Small intestine (tissue), 7 donors: ENCODE measurements around the gene BMPR1B. TPM values are rescaled to one million over a fixed set of nuclear protein-coding genes. Genes with fewer than 3 reads are reported as not detected.

Experiments
- DNase-seq, 2 donors: peaks; one replicate each; pipeline versions ENCODE4 v3.0.0 to v3.0.0-alpha.2; 2013
- FAIRE-seq: peaks from 2 replicates; lab custom pipeline; 2012; peaks lifted over from hg19 to GRCh38; lab: Jason Lieb, UNC
- H3K27ac ChIP-seq, 3 donors: one replicate each; pipeline ENCODE4 v1.5.1; 2013; ENCODE audit warnings: low read length in 2 of 3, mild to moderate bottlenecking in 2 of 3, control low read depth in 1 of 3, inconsistent platforms in 1 of 3, low read depth in 1 of 3, moderate library complexity in 1 of 3
- H3K27me3 ChIP-seq, 3 donors: one replicate each; pipeline ENCODE4 v1.6.1; 2013; ENCODE audit warnings: low read length in 3 of 3, inconsistent platforms in 1 of 3; ENCODE audit not compliant: control insufficient read depth in 3 of 3, insufficient read depth in 3 of 3
- H3K36me3 ChIP-seq, 3 donors: one replicate each; pipeline ENCODE4 v1.6.1; 2013; ENCODE audit warnings: low read length in 3 of 3, inconsistent platforms in 1 of 3, low read depth in 1 of 3, mild to moderate bottlenecking in 1 of 3, moderate library complexity in 1 of 3; ENCODE audit not compliant: control insufficient read depth in 3 of 3, insufficient read depth in 2 of 3
- H3K4me1 ChIP-seq, 3 donors: one replicate each; pipeline ENCODE4 v1.6.1; 2013; ENCODE audit warnings: low read length in 2 of 3, inconsistent platforms in 1 of 3, low read depth in 1 of 3, mild to moderate bottlenecking in 1 of 3, moderate library complexity in 1 of 3; ENCODE audit not compliant: control insufficient read depth in 3 of 3, insufficient read depth in 2 of 3
- H3K4me3 ChIP-seq, 3 donors: one replicate each; pipeline ENCODE4 v1.5.1; 2013; ENCODE audit warnings: low read length in 3 of 3, control low read depth in 1 of 3, inconsistent platforms in 1 of 3, low read depth in 1 of 3, mild to moderate bottlenecking in 1 of 3, moderate library complexity in 1 of 3
- H3K9me3 ChIP-seq, 2 donors: one replicate each; pipeline ENCODE4 v1.6.1; 2013; ENCODE audit warnings: low read depth in 1 of 2, low read length in 1 of 2; ENCODE audit not compliant: control insufficient read depth in 2 of 2, insufficient read depth in 1 of 2
- WGBS, 3 donors: extraction: QIAGEN DNeasy Blood & Tissue Kit; methylation state at CpG; one replicate each; pipeline ENCODE4 v1.1.7; 2013; 5-methylcytosine and 5-hydroxymethylcytosine counted together
- polyA plus RNA-seq, 4 donors: library from polyadenylated mRNA; stranded (reverse) in 3 of 4; unstranded in 1 of 4; fragments of 200-250 nt in 3 of 4; fragments of 120-200 nt in 1 of 4; gene quantifications; one replicate each; pipeline versions ENCODE4 v1.2.1 to v1.2.3, GENCODE V29; 2013
- donor health status: healthy with polysubstance abuse.
- donor health status: control.
- donor health status: control.
- donor health status: Bipolar disorder and iron deficiency.
- donor health status: healthy.

The BMPR1B gene
- polyA plus RNA-seq, 4 donors: 0.07 to 0.10 TPM; not detected in 2

GRCh38 chr4:95020521-95020920, 262.8 kb downstream of the BMPR1B start:
- WGBS, 3 donors: 88 to 95% (median 93%) methylated on average over 8 of the region's 8 CpGs
- DNase-seq (no peak), FAIRE-seq (no peak)
- H3K27ac ChIP-seq: no peak overlapping the region
- no peak overlapping the region for H3K4me3 ChIP-seq
- H3K36me3 ChIP-seq: no peaks in the 10 kb centered on the region
- no peaks in the 10 kb centered on the region for H3K27me3 ChIP-seq
- no peaks in the 10 kb centered on the region for H3K9me3 ChIP-seq
- peaks cover 0 to 3% (median 0%) of the 10 kb centered on the region in 3 donors for H3K4me1 ChIP-seq

- Histone ChIP-seq H3K27ac (no peak overlapping the region), H3K36me3 (no peaks in the 10 kb centered on the region), H3K27me3 (no peaks in the 10 kb centered on the region), H3K4me3 (no peak overlapping the region), H3K4me1 (peaks cover 0 to 3% (median 0%) of the 10 kb centered on the region in 3 donors), H3K9me3 (no peaks in the 10 kb centered on the region)
- FAIRE-seq: no peak
- no peak for DNase-seq
- 89 to 97% (median 93%) methylated on average over 1 of the region's 1 CpG for WGBS, 3 donors
Measured at GRCh38 chr4:95021099-95021498, 263.3 kb downstream of the BMPR1B start.

- no peaks in the 10 kb centered on the region for H3K36me3 ChIP-seq
- DNase-seq (no peak), FAIRE-seq (no peak)
- WGBS, 3 donors: 69 to 79% (median 72%) methylated on average over 5 of the region's 5 CpGs
- no peaks in the 10 kb centered on the region for H3K9me3 ChIP-seq
- no peaks in the 10 kb centered on the region for H3K27me3 ChIP-seq
- no peak overlapping the region for H3K4me3 ChIP-seq
- peaks cover 0 to 3% (median 0%) of the 10 kb centered on the region in 3 donors for H3K4me1 ChIP-seq
- no peak overlapping the region for H3K27ac ChIP-seq
Measured at GRCh38 chr4:95023110-95023509, 265.4 kb downstream of the BMPR1B start.

GRCh38 chr4:95027905-95028618, 270.3 kb downstream of the BMPR1B start:
- Histone ChIP-seq H3K27me3 (peaks cover 0 to 2% (median 0%) of the 10 kb centered on the region in 3 donors), H3K4me1 (no peaks in the 10 kb centered on the region), H3K36me3 (no peaks in the 10 kb centered on the region), H3K27ac (no peak overlapping the region), H3K9me3 (peaks cover 0 to 1% of the 10 kb centered on the region in 2 donors), H3K4me3 (no peak overlapping the region)
- DNase-seq (no peak), FAIRE-seq (no peak)

GRCh38 chr4:95038791-95039190, 281.0 kb downstream of the BMPR1B start:
- H3K4me3 ChIP-seq: no peak overlapping the region
- DNase-seq: no peak
- no peaks in the 10 kb centered on the region for H3K36me3 ChIP-seq
- no peaks in the 10 kb centered on the region for H3K27me3 ChIP-seq
- no peak for FAIRE-seq
- H3K27ac ChIP-seq: no peak overlapping the region
- H3K9me3 ChIP-seq: no peaks in the 10 kb centered on the region
- H3K4me1 ChIP-seq: no peaks in the 10 kb centered on the region
- 91 to 95% (median 93%) methylated on average over 4 of the region's 4 CpGs for WGBS, 3 donors

DNA sequence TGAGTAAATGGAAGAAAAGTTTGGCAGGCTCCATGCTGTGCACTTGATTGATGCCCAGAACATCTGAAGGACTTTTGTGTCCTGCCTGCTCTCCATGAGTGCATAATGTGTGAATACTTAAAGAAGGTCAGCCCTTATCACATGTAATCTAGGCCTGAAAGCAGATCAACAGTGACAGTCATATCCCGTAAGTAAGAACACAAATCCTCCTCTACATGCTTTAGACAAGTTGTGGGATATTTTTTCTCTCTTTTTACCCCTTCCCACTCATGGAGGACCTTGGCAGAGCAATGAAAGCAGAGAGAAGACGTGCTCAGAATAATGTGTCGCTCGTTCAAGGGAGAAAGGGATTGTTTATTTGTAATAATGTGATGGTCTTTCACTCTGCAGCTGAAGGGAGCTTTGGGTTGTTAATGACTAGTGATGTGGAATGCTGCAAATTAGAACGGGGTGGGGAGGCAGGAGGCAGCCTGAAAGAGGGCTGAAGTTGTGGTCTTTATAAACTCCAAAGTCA, 286.6 kb downstream of the BMPR1B start:
- DNase-seq: no peak
- H3K36me3 ChIP-seq: no peaks in the 10 kb centered on the region
- 45 to 59% (median 45%) methylated on average over 5 of the region's 5 CpGs for WGBS, 3 donors
- no peak overlapping the region for H3K27ac ChIP-seq
- no peaks in the 10 kb centered on the region for H3K27me3 ChIP-seq
- no peaks in the 10 kb centered on the region for H3K9me3 ChIP-seq
- H3K4me1 ChIP-seq: no peaks in the 10 kb centered on the region
- no peak for FAIRE-seq
- no peak overlapping the region for H3K4me3 ChIP-seq

- H3K27ac ChIP-seq: no peak overlapping the region
Measured at GRCh38 chr4:95045429-95045828, 287.7 kb downstream of the BMPR1B start.

DNA sequence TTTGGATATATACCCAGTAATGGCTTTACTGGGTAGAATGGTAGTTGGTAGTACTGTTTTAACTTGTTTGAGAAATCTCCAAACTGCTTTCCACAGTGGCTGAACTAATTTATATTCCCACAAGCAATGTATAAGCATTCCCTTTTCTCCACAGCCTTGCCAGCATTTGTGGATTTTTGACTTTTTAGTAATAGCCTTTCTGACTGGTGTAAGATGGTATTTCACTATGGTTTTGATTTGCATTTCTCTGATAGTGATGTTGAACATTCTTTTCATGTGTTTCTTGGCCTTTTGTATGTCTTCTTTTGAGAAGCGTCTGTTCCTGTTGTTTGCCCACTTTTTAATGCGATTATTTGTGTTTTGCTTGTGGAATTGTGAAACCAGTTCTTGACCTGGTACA, 290.5 kb downstream of the BMPR1B start:
- Histone ChIP-seq H3K36me3 (no peaks in the 10 kb centered on the region), H3K4me3 (no peak overlapping the region), H3K27ac (no peak overlapping the region), H3K9me3 (no peaks in the 10 kb centered on the region), H3K4me1 (no peaks in the 10 kb centered on the region), H3K27me3 (peaks cover 0 to 3% (median 0%) of the 10 kb centered on the region in 3 donors)
- DNase-seq: no peak
- WGBS, 3 donors: 90 to 95% (median 93%) methylated on average over 2 of the region's 2 CpGs
- FAIRE-seq: no peak

More at GRCh38 chr4:95045429-95045828, 287.7 kb downstream of the BMPR1B start:
- H3K4me3 ChIP-seq: no peak overlapping the region
- no peak for DNase-seq
- no peaks in the 10 kb centered on the region for H3K4me1 ChIP-seq
- FAIRE-seq: no peak
- H3K9me3 ChIP-seq: no peaks in the 10 kb centered on the region
- 42 to 60% (median 53%) methylated on average over 3 of the region's 3 CpGs for WGBS, 3 donors
- H3K36me3 ChIP-seq: no peaks in the 10 kb centered on the region
- H3K27me3 ChIP-seq: no peaks in the 10 kb centered on the region
